A549 (cell line): ENCODE results near the gene SCRN2.

Source experiments
- BHLHE40 ChIP-seq: IDR thresholded peaks from 2 replicates; pipeline ENCODE4 v1.6.1; 2012; ENCODE audit warnings: low read depth, low read length, inconsistent platforms
- CEBPB ChIP-seq, 2 experiments: fragments of >200 bp in 1 of 2; sonication (Bioruptor Twin) in 1 of 2; formaldehyde crosslinking in 1 of 2; IDR thresholded peaks; 2 replicates each; pipeline ENCODE4 v1.6.1; 2012 to 2016
- EP300 ChIP-seq, 2 experiments: fragments of >200 bp; sonication (Bioruptor Twin); formaldehyde crosslinking; IDR thresholded peaks; 2 replicates in 1 of 2; 3 replicates in 1 of 2; pipeline ENCODE4 v1.6.1; 2016 to 2017
- JUNB ChIP-seq: fragments of >200 bp; sonication (Bioruptor Twin); formaldehyde crosslinking; IDR thresholded peaks from 2 replicates; pipeline ENCODE4 v1.6.1; 2016
- KDM5A ChIP-seq: fragments of 200-600 bp; sonication (generic); IDR thresholded peaks from 2 replicates; pipeline ENCODE4 v1.6.1; 2016; ENCODE audit warnings: antibody characterized with exemption, mild to moderate bottlenecking
- MAFK ChIP-seq: fragments of 450-650 bp; IDR thresholded peaks from 2 replicates; pipeline ENCODE4 v1.6.1; 2014; ENCODE audit not compliant: partially characterized antibody
- MAZ ChIP-seq: fragments of 150-350 bp; IDR thresholded peaks from 2 replicates; pipeline ENCODE4 v1.6.1; 2014; ENCODE audit warnings: antibody characterized with exemption, low read depth, low read length, borderline replicate concordance
- MYC ChIP-seq: IDR thresholded peaks from 2 replicates; pipeline ENCODE4 v1.6.1; 2012; ENCODE audit warnings: mild to moderate bottlenecking, inconsistent platforms, low read length, improper control_type of control experiment, borderline replicate concordance
- PHF8 ChIP-seq: fragments of 200-600 bp; sonication (generic); IDR thresholded peaks from 2 replicates; pipeline ENCODE4 v1.6.1; 2016; ENCODE audit warnings: low read depth, mild to moderate bottlenecking, antibody characterized with exemption, moderate library complexity, borderline replicate concordance
- POLR2A ChIP-seq: IDR thresholded peaks from 2 replicates; pipeline ENCODE4 v1.6.1; 2012; ENCODE audit warnings: mild to moderate bottlenecking, low read length
- SMC3 ChIP-seq: fragments of >200 bp; sonication (Bioruptor Twin); formaldehyde crosslinking; IDR thresholded peaks from 3 replicates; pipeline ENCODE4 v1.6.1; 2018; ENCODE audit warnings: inconsistent platforms
- TF ChIP-seq, protein P1 (sequence below): fragments of >200 bp; sonication (Bioruptor Twin); formaldehyde crosslinking; IDR thresholded peaks from 3 replicates; pipeline ENCODE4 v1.5.1; 2016
- TF ChIP-seq, protein P2 (sequence below): fragments of 200-600 bp; sonication (generic); IDR thresholded peaks from 2 replicates; pipeline ENCODE4 v1.6.1; 2016; ENCODE audit warnings: antibody characterized with exemption, mild to moderate bottlenecking, moderate library complexity

DNA sequence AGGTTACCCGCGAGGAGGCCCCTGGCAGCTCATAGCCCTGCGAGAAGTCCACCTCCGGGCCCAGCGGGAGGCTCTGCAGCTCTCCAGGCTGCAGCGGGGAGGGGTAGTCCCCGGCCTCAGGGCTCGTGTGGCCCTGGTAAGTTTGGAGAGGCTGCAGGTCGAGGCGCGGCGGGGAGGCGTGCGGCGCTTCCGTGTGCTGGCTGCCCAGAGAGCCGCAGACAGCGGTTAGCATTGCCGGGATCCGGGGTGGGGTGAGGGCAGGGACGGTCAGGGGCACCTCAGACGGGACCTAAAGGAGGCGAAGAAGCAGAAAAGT lies 7.1 kb upstream of the SCRN2 start:
- TF ChIP-seq MAFK = no peak
- TF ChIP-seq, protein P1, sequence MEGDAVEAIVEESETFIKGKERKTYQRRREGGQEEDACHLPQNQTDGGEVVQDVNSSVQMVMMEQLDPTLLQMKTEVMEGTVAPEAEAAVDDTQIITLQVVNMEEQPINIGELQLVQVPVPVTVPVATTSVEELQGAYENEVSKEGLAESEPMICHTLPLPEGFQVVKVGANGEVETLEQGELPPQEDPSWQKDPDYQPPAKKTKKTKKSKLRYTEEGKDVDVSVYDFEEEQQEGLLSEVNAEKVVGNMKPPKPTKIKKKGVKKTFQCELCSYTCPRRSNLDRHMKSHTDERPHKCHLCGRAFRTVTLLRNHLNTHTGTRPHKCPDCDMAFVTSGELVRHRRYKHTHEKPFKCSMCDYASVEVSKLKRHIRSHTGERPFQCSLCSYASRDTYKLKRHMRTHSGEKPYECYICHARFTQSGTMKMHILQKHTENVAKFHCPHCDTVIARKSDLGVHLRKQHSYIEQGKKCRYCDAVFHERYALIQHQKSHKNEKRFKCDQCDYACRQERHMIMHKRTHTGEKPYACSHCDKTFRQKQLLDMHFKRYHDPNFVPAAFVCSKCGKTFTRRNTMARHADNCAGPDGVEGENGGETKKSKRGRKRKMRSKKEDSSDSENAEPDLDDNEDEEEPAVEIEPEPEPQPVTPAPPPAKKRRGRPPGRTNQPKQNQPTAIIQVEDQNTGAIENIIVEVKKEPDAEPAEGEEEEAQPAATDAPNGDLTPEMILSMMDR = no peak
- no peak for TF ChIP-seq PHF8
- TF ChIP-seq KDM5A = no peak
- no peak for TF ChIP-seq CEBPB (IDR thresholded peaks at IDR 0.05)
- no peak for TF ChIP-seq EP300 (IDR thresholded peaks at IDR 0.05)
- TF ChIP-seq MAZ = no peak
- TF ChIP-seq, protein P2, sequence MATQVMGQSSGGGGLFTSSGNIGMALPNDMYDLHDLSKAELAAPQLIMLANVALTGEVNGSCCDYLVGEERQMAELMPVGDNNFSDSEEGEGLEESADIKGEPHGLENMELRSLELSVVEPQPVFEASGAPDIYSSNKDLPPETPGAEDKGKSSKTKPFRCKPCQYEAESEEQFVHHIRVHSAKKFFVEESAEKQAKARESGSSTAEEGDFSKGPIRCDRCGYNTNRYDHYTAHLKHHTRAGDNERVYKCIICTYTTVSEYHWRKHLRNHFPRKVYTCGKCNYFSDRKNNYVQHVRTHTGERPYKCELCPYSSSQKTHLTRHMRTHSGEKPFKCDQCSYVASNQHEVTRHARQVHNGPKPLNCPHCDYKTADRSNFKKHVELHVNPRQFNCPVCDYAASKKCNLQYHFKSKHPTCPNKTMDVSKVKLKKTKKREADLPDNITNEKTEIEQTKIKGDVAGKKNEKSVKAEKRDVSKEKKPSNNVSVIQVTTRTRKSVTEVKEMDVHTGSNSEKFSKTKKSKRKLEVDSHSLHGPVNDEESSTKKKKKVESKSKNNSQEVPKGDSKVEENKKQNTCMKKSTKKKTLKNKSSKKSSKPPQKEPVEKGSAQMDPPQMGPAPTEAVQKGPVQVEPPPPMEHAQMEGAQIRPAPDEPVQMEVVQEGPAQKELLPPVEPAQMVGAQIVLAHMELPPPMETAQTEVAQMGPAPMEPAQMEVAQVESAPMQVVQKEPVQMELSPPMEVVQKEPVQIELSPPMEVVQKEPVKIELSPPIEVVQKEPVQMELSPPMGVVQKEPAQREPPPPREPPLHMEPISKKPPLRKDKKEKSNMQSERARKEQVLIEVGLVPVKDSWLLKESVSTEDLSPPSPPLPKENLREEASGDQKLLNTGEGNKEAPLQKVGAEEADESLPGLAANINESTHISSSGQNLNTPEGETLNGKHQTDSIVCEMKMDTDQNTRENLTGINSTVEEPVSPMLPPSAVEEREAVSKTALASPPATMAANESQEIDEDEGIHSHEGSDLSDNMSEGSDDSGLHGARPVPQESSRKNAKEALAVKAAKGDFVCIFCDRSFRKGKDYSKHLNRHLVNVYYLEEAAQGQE = no peak
- TF ChIP-seq SMC3 = no peak
- no peak for TF ChIP-seq MYC
- no peak for TF ChIP-seq JUNB
- TF ChIP-seq BHLHE40 = no peak
- TF ChIP-seq POLR2A = no peak
